ENCODE measurements around the gene PEX12. TPM values are rescaled to one million over a fixed set of nuclear protein-coding genes. Genes with fewer than 3 reads are reported as not detected.

The PEX12 gene
- total RNA-seq, 2 experiments from 2014 or later = 6.8 to 9.5 TPM

GRCh38 chr17:35603674-35604073 lies 25.3 kb upstream of the PEX12 start:
- intact Hi-C loops (cut with micrococcal nuclease; ENCODE audit: unreplicated experiment) = no loop called here
- CTCF ChIA-PET (ENCODE audit: unreplicated experiment) = no interaction called here

DNA sequence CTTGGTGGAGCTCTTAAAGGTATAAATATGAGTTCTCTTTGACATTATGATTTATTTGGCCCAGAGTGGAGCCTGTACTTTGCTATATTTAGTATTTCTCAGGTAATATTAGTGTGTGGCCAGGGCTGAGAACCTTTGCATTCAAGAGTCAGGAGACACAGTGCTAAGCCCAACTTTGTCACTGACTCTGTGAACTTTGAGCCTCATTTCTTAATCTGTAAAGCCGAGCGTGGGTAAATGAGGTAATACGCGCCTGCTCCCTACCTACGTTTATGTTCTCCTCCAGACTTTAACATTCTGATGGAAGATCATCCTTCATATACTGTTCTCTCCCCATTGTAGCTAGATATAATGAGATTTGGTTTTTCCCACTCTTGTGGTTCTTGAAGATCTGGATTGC lies 19.2 kb upstream of the PEX12 start:
- no peak for DNase-seq (ENCODE audit: low spot score)
- no peak overlapping the region for H3K4me2 ChIP-seq (ENCODE audit: low read length)
- H3K9me3 ChIP-seq (ENCODE audit: low read length) = no peaks in the 10 kb centered on the region
- CTCF ChIA-PET (ENCODE audit: unreplicated experiment) = no interaction called here
- H4K20me1 ChIP-seq (ENCODE audit: insufficient read depth, low read length) = no peaks in the 10 kb centered on the region
- H3K36me3 ChIP-seq (ENCODE audit: insufficient read depth, low read length) = peaks cover 89% of the 10 kb centered on the region
- H3K9me2 ChIP-seq (ENCODE audit: insufficient read depth, low read length) = no peaks in the 10 kb centered on the region
- no peak for TF ChIP-seq CTCF (conservative IDR thresholded peaks at IDR 0.05; ENCODE audit: low read length)
- no peak for TF ChIP-seq EZH2phosphoT487 (IDR thresholded peaks at IDR 0.05; ENCODE audit: borderline replicate concordance, low read depth, low read length)
- POLR2A ChIA-PET = interaction anchor here (1.1 kb wide), 1 partner anchor 16 kb away, joined by 3 read pairs; no protein-coding TSS in a partner anchor
- intact Hi-C loops (cut with micrococcal nuclease; ENCODE audit: unreplicated experiment) = no loop called here
- H3K27ac ChIP-seq (ENCODE audit: low read depth, low read length, poor library complexity, severe bottlenecking) = no peak overlapping the region
- no peak overlapping the region for H2AFZ ChIP-seq (ENCODE audit: low read length)
- no peak overlapping the region for H3K4me3 ChIP-seq (ENCODE audit: low read depth, low read length, poor library complexity, severe bottlenecking)
- no peaks in the 10 kb centered on the region for H3K4me1 ChIP-seq (ENCODE audit: insufficient read depth, low read length, poor library complexity, severe bottlenecking)
- BruUV-seq (replicated peaks) = no TSS peak
- H3K79me2 ChIP-seq (ENCODE audit: insufficient read depth, low read depth, low read length) = peaks cover 8% of the 10 kb centered on the region; the same call in 1 of the 2 replicates

More at GRCh38 chr17:35603674-35604073, 25.3 kb upstream of the PEX12 start:
- no peaks in the 10 kb centered on the region for H3K9me3 ChIP-seq (ENCODE audit: low read length)
- POLR2A ChIA-PET = interaction anchor here (0.9 kb wide), 1 partner anchor 16 kb away, joined by 3 read pairs; no protein-coding TSS in a partner anchor
- no peaks in the 10 kb centered on the region for H3K79me2 ChIP-seq (ENCODE audit: insufficient read depth, low read depth, low read length)
- no peaks in the 10 kb centered on the region for H3K9me2 ChIP-seq (ENCODE audit: insufficient read depth, low read length)
- no peak overlapping the region for H3K4me3 ChIP-seq (ENCODE audit: low read depth, low read length, poor library complexity, severe bottlenecking)
- no peaks in the 10 kb centered on the region for H3K4me1 ChIP-seq (ENCODE audit: insufficient read depth, low read length, poor library complexity, severe bottlenecking)
- H3K27ac ChIP-seq (ENCODE audit: low read depth, low read length, poor library complexity, severe bottlenecking) = no peak overlapping the region
- no peak overlapping the region for H3K4me2 ChIP-seq (ENCODE audit: low read length)
- no peaks in the 10 kb centered on the region for H4K20me1 ChIP-seq (ENCODE audit: insufficient read depth, low read length)
- TF ChIP-seq CTCF (conservative IDR thresholded peaks at IDR 0.05; ENCODE audit: low read length) (no peak), EZH2phosphoT487 (IDR thresholded peaks at IDR 0.05; ENCODE audit: borderline replicate concordance, low read depth, low read length) (no peak)
- no peak for DNase-seq (ENCODE audit: low spot score)
- H3K36me3 ChIP-seq (ENCODE audit: insufficient read depth, low read length) = peaks cover 70% of the 10 kb centered on the region
- H2AFZ ChIP-seq (ENCODE audit: low read length) = no peak overlapping the region
- BruUV-seq (replicated peaks) = no TSS peak

- H3K36me3 ChIP-seq (ENCODE audit: insufficient read depth, low read length) = peaks cover 79% of the 10 kb centered on the region
- no peak; the same call in 1 of the 2 replicates for TF ChIP-seq CTCF (conservative IDR thresholded peaks at IDR 0.05; ENCODE audit: low read length)
- TF ChIP-seq EZH2phosphoT487 (IDR thresholded peaks at IDR 0.05; ENCODE audit: borderline replicate concordance, low read depth, low read length) = no peak
Measured at GRCh38 chr17:35596530-35597233, 18.3 kb upstream of the PEX12 start.

More at GRCh38 chr17:35596530-35597233, 18.3 kb upstream of the PEX12 start:
- Histone ChIP-seq H3K4me3 (ENCODE audit: low read depth, low read length, poor library complexity, severe bottlenecking) (no peak overlapping the region), H3K79me2 (ENCODE audit: insufficient read depth, low read depth, low read length) (peaks cover 16% of the 10 kb centered on the region; the same call in 1 of the 2 replicates), H3K9me3 (ENCODE audit: low read length) (no peaks in the 10 kb centered on the region), H2AFZ (ENCODE audit: low read length) (no peak overlapping the region), H4K20me1 (ENCODE audit: insufficient read depth, low read length) (no peaks in the 10 kb centered on the region), H3K4me2 (ENCODE audit: low read length) (no peak overlapping the region), H3K9me2 (ENCODE audit: insufficient read depth, low read length) (no peaks in the 10 kb centered on the region), H3K27ac (ENCODE audit: low read depth, low read length, poor library complexity, severe bottlenecking) (no peak overlapping the region), H3K4me1 (ENCODE audit: insufficient read depth, low read length, poor library complexity, severe bottlenecking) (no peaks in the 10 kb centered on the region)
- DNase-seq (ENCODE audit: low spot score) = no peak
- ChIA-PET POLR2A (no interaction called here), CTCF (ENCODE audit: unreplicated experiment) (no interaction called here)
- BruUV-seq (replicated peaks) = no TSS peak
- intact Hi-C loops (cut with micrococcal nuclease; ENCODE audit: unreplicated experiment) = no loop called here
